HepG2 (cell line): ENCODE measurements around the gene GNPAT. TPM values are rescaled to one million over a fixed set of nuclear protein-coding genes. Genes with fewer than 3 reads are reported as not detected.

Experiments
- ASH2L ChIP-seq: fragments of 300-600, 200-600 bp; sonication (generic); IDR thresholded peaks from 2 replicates; pipeline ENCODE4 v1.7.0; 2017; ENCODE audit warnings: low read depth, mild to moderate bottlenecking, moderate library complexity, mixed read lengths, low read length; ENCODE audit not compliant: insufficient read length
- BRCA1 ChIP-seq: sonication (generic); formaldehyde crosslinking; IDR thresholded peaks from 2 replicates; pipeline ENCODE4 v1.4.0; 2020; ENCODE audit warnings: missing genetic modification reagents
- BRD4 ChIP-seq: sonication (generic); formaldehyde crosslinking; IDR thresholded peaks from 2 replicates; pipeline ENCODE4 v1.4.0; 2020; ENCODE audit warnings: missing genetic modification reagents
- CEBPG ChIP-seq: IDR thresholded peaks from 2 replicates; pipeline ENCODE4 v1.6.1; 2016
- CHD4 ChIP-seq: fragments of 200-600 bp; sonication (generic); IDR thresholded peaks from 2 replicates; pipeline ENCODE4 v1.7.0; 2017; ENCODE audit warnings: mild to moderate bottlenecking, low read length, borderline replicate concordance
- MED1 ChIP-seq: sonication (generic); formaldehyde crosslinking; IDR thresholded peaks from 2 replicates; pipeline ENCODE4 v1.4.0; 2020; ENCODE audit warnings: missing genetic modification reagents
- MTA1 ChIP-seq: sonication (generic); formaldehyde crosslinking; IDR thresholded peaks from 2 replicates; pipeline ENCODE4 v1.4.0; 2020; ENCODE audit warnings: missing genetic modification reagents, mild to moderate bottlenecking, borderline replicate concordance
- NR2F2 ChIP-seq: IDR thresholded peaks from 2 replicates; pipeline ENCODE4 v1.6.1; 2012; ENCODE audit warnings: low read depth, inconsistent platforms, borderline replicate concordance
- SAP130 ChIP-seq: IDR thresholded peaks from 2 replicates; pipeline ENCODE4 v1.6.1; 2016; ENCODE audit warnings: low read depth
- ZFX ChIP-seq: sonication (generic); formaldehyde crosslinking; IDR thresholded peaks from 2 replicates; pipeline ENCODE4 v1.4.0; 2020; ENCODE audit warnings: mild to moderate bottlenecking, low read depth, missing genetic modification reagents, moderate library complexity
- ZMYM2 ChIP-seq: sonication (generic); formaldehyde crosslinking; IDR thresholded peaks from 2 replicates; pipeline ENCODE4 v1.8.0; 2022; ENCODE audit warnings: mild to moderate bottlenecking, missing genetic modification reagents
- ZNF101 ChIP-seq: sonication (generic); formaldehyde crosslinking; IDR thresholded peaks from 2 replicates; pipeline ENCODE4 v1.4.0; 2020; ENCODE audit warnings: mild to moderate bottlenecking, low read depth, missing genetic modification reagents, borderline replicate concordance
- ZNF205 ChIP-seq: IDR thresholded peaks from 2 replicates; pipeline ENCODE4 v1.6.1; 2018; ENCODE audit warnings: missing biosample characterization, missing genetic modification reagents
- ZNF331 ChIP-seq: sonication (generic); formaldehyde crosslinking; IDR thresholded peaks from 2 replicates; pipeline ENCODE4 v1.4.0; 2020; ENCODE audit warnings: missing genetic modification reagents
- ZNF746 ChIP-seq: sonication (generic); formaldehyde crosslinking; IDR thresholded peaks from 2 replicates; pipeline ENCODE4 v1.8.0; 2022; ENCODE audit warnings: mild to moderate bottlenecking, missing genetic modification reagents
- polyA plus RNA-seq, 8 experiments: library from polyadenylated mRNA; depleted of rRNA in 3 of 8; stranded (reverse) in 7 of 8; unstranded in 1 of 8; fragments of >200 nt; fragmentation: Illumina TruSeq in 4 of 8; extraction: Trizol in 4 of 8; gene quantifications; 2 replicates each; pipeline versions ENCODE4 v1.2.1 to v1.2.3, GENCODE V29; 2011 to 2016; ENCODE audit warnings: low read depth in 4 of 8, missing spikeins in 1 of 8, mixed read lengths in 1 of 8; ENCODE audit not compliant: insufficient read depth in 1 of 8
- total RNA-seq, 5 experiments: library from RNA; depleted of rRNA; stranded (reverse); fragments of >200 nt; fragmentation: Illumina TruSeq; extraction: Trizol; gene quantifications; 2 replicates each; pipeline ENCODE4 v1.2.3, GENCODE V29; 2016; ENCODE audit warnings: low read depth in 1 of 5
- TF ChIP-seq, protein P1 (sequence below): sonication (generic); formaldehyde crosslinking; IDR thresholded peaks from 2 replicates; pipeline ENCODE4 v1.4.0; 2020; ENCODE audit warnings: missing genetic modification reagents, borderline replicate concordance
- TF ChIP-seq, protein P2 (sequence below): IDR thresholded peaks from 2 replicates; pipeline ENCODE4 v1.6.1; 2016; ENCODE audit warnings: control low read depth
- TF ChIP-seq, protein P3 (sequence below): IDR thresholded peaks from 2 replicates; pipeline ENCODE4 v1.6.1; 2012; ENCODE audit warnings: inconsistent platforms
- TF ChIP-seq, protein P4 (sequence below): sonication (generic); formaldehyde crosslinking; IDR thresholded peaks from 2 replicates; pipeline ENCODE4 v1.4.0; 2020; ENCODE audit warnings: missing genetic modification reagents, borderline replicate concordance

The GNPAT gene
- total and polyA plus RNA-seq, 2 of the 13 experiments (the other 11 are each of a cell fraction or from before 2014, with no cell fraction given) = 58.3 to 114 TPM

DNA sequence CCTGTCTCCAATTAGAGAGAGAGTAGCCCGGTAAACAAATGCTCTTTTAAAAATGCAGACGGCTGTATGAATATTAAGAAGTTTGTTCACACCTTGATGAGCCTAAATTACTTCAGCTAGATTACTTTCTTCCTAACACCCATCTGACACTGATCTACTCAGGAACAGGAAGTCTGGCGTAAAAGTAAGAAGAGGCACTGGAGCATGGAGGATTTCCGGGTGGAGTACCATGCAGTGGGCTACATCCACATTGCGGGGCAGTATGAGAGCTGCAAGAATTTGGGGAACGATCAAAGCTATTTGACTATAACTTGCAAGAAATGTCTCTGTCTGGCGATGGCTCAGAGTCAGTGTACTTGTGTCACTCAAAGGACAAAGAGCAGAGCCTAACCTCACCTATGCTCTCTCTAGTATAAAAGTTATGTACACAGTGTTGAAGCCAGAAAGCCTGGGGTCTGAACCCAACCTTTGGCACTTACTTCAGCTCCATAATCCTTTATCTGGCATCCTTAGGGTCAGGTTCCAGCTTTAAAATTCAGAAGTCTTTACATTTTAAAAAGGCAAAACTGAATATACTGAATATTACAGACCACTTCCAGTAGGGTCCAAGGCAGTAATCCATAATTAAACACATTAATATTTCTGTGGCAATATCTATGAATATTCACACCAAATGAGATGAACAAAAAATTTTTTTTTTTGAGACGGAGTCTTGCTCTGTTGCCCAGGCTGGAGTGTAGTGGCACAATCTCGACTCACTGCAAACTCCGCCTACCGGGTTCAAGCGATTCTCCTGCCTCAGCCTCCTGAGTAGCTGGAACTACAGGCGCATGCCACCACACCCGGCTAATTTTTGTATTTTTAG is 7.9 kb upstream of the GNPAT start (continued):
- TF ChIP-seq CHD4 = peak; percentile 96
- no peak for TF ChIP-seq ZNF205 (CRISPR knock-in tag)
- 0 out of 2 replicates have a peak, but pooled peaks have one; percentile 20 for TF ChIP-seq BRD4
- TF ChIP-seq, protein P1, sequence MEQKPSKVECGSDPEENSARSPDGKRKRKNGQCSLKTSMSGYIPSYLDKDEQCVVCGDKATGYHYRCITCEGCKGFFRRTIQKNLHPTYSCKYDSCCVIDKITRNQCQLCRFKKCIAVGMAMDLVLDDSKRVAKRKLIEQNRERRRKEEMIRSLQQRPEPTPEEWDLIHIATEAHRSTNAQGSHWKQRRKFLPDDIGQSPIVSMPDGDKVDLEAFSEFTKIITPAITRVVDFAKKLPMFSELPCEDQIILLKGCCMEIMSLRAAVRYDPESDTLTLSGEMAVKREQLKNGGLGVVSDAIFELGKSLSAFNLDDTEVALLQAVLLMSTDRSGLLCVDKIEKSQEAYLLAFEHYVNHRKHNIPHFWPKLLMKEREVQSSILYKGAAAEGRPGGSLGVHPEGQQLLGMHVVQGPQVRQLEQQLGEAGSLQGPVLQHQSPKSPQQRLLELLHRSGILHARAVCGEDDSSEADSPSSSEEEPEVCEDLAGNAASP (CRISPR knock-in tag) = peak; percentile 15; the same call in 1 of the 2 replicates
- no peak for TF ChIP-seq ZMYM2 (CRISPR knock-in tag)
- TF ChIP-seq ZNF746 (CRISPR knock-in tag) = no peak
- peak; percentile 51 for TF ChIP-seq ASH2L
- peak; percentile 82 for TF ChIP-seq ZNF331
- peak; percentile 64 for TF ChIP-seq NR2F2
- TF ChIP-seq, protein P2, sequence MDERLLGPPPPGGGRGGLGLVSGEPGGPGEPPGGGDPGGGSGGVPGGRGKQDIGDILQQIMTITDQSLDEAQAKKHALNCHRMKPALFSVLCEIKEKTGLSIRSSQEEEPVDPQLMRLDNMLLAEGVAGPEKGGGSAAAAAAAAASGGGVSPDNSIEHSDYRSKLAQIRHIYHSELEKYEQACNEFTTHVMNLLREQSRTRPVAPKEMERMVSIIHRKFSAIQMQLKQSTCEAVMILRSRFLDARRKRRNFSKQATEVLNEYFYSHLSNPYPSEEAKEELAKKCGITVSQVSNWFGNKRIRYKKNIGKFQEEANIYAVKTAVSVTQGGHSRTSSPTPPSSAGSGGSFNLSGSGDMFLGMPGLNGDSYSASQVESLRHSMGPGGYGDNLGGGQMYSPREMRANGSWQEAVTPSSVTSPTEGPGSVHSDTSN (CRISPR knock-in tag) = peak; percentile 76
- TF ChIP-seq ZFX (CRISPR knock-in tag) = 0 out of 2 replicates have a peak, but pooled peaks have one; percentile 18
- peak; percentile 42; the same call in 1 of the 2 replicates for TF ChIP-seq SAP130 (CRISPR knock-in tag)
- TF ChIP-seq, protein P3, sequence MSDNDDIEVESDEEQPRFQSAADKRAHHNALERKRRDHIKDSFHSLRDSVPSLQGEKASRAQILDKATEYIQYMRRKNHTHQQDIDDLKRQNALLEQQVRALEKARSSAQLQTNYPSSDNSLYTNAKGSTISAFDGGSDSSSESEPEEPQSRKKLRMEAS = 0 out of 2 replicates have a peak, but pooled peaks have one; percentile 13
- 0 out of 2 replicates have a peak, but pooled peaks have one; percentile 52 for TF ChIP-seq MTA1 (CRISPR knock-in tag)
- 0 out of 2 replicates have a peak, but pooled peaks have one; percentile 21 for TF ChIP-seq CEBPG (CRISPR knock-in tag)
- TF ChIP-seq, protein P4, sequence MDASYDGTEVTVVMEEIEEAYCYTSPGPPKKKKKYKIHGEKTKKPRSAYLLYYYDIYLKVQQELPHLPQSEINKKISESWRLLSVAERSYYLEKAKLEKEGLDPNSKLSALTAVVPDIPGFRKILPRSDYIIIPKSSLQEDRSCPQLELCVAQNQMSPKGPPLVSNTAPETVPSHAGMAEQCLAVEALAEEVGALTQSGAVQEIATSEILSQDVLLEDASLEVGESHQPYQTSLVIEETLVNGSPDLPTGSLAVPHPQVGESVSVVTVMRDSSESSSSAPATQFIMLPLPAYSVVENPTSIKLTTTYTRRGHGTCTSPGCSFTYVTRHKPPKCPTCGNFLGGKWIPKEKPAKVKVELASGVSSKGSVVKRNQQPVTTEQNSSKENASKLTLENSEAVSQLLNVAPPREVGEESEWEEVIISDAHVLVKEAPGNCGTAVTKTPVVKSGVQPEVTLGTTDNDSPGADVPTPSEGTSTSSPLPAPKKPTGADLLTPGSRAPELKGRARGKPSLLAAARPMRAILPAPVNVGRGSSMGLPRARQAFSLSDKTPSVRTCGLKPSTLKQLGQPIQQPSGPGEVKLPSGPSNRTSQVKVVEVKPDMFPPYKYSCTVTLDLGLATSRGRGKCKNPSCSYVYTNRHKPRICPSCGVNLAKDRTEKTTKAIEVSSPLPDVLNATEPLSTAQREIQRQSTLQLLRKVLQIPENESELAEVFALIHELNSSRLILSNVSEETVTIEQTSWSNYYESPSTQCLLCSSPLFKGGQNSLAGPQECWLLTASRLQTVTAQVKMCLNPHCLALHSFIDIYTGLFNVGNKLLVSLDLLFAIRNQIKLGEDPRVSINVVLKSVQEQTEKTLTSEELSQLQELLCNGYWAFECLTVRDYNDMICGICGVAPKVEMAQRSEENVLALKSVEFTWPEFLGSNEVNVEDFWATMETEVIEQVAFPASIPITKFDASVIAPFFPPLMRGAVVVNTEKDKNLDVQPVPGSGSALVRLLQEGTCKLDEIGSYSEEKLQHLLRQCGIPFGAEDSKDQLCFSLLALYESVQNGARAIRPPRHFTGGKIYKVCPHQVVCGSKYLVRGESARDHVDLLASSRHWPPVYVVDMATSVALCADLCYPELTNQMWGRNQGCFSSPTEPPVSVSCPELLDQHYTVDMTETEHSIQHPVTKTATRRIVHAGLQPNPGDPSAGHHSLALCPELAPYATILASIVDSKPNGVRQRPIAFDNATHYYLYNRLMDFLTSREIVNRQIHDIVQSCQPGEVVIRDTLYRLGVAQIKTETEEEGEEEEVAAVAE (CRISPR knock-in tag) = no peak
- TF ChIP-seq ZNF101 (CRISPR knock-in tag) = no peak
- TF ChIP-seq MED1 (CRISPR knock-in tag) = 0 out of 2 replicates have a peak, but pooled peaks have one; percentile 30
- TF ChIP-seq BRCA1 (CRISPR knock-in tag) = no peak
